ENCODE measurements around the gene TREML4. TPM values are rescaled to one million over a fixed set of nuclear protein-coding genes. Genes with fewer than 3 reads are reported as not detected.

TREML4 gene, protein sequence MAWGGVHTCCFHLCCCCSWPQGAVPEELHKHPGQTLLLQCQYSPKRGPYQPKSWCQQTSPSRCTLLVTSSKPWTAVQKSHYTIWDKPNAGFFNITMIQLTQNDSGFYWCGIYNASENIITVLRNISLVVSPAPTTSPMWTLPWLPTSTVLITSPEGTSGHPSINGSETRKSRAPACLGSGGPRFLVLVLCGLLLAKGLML
- not detected for total RNA-seq

DNA sequence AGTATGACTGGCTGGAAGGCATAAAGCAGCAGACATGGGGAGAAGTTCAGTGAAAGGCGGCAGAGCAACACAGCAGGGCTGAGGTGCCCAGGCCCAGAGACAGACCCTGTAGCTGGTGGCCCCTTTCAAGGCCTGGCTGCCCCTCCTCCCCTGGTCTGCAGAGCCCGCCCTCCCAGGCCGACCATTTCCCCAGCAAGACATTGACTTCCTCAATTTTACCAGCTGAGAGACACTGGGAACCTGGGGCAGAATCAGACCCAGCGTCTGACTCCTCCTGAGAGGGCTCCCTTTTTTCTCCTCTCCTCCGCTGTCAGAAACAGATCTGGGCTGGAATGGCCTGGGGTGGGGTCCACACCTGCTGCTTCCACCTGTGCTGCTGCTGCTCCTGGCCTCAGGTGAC, at the start of gene TREML4:
TREML4 (plus strand) TSS at position 254 of the 400 bp plus-strand sequence; CDS start at position 333, 79 bp downstream.
- TF ChIP-seq, protein P1, sequence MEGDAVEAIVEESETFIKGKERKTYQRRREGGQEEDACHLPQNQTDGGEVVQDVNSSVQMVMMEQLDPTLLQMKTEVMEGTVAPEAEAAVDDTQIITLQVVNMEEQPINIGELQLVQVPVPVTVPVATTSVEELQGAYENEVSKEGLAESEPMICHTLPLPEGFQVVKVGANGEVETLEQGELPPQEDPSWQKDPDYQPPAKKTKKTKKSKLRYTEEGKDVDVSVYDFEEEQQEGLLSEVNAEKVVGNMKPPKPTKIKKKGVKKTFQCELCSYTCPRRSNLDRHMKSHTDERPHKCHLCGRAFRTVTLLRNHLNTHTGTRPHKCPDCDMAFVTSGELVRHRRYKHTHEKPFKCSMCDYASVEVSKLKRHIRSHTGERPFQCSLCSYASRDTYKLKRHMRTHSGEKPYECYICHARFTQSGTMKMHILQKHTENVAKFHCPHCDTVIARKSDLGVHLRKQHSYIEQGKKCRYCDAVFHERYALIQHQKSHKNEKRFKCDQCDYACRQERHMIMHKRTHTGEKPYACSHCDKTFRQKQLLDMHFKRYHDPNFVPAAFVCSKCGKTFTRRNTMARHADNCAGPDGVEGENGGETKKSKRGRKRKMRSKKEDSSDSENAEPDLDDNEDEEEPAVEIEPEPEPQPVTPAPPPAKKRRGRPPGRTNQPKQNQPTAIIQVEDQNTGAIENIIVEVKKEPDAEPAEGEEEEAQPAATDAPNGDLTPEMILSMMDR (IDR thresholded peaks at IDR 0.05; ENCODE audit: low read depth): no peak

- TF ChIP-seq, protein P1 (IDR thresholded peaks at IDR 0.05; ENCODE audit: low read depth): no peak
Measured at GRCh38 chr6:41179163-41179562, 49.0 kb upstream of the TREML4 start.

GRCh38 chr6:41181566-41181965, 46.6 kb upstream of the TREML4 start:
- TF ChIP-seq, protein P1 (IDR thresholded peaks at IDR 0.05; ENCODE audit: low read depth): no peak

- TF ChIP-seq, protein P1 (IDR thresholded peaks at IDR 0.05; ENCODE audit: low read depth): no peak
Measured at GRCh38 chr6:41182069-41183034, 45.8 kb upstream of the TREML4 start.

DNA sequence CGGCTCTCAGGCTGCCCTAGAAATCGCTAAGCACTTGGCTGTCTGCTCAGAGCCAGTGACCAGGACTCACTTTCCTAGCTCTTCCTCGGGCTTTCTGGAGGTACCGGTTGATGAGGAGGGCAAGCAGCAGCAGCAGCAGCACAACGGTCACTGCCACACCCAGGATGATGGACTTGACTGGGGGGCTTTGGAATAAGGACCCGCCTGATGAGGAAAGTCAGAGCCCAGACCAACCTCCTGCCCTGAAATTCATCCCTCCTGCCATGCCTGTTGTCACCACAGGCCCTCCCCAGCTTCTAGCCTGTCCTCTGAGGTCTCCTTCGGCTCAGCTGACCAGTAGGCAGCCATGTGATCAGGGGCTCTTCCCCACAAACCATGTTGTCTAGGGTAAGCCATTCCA, 43.4 kb upstream of the TREML4 start:
- TF ChIP-seq, protein P1 (IDR thresholded peaks at IDR 0.05; ENCODE audit: low read depth): no peak

GRCh38 chr6:41186031-41186562, 42.1 kb upstream of the TREML4 start:
- TF ChIP-seq, protein P1 (IDR thresholded peaks at IDR 0.05; ENCODE audit: low read depth): no peak

Measured in subcutaneous adipose tissue (tissue), 4 donors.